ENCODE data around the gene KAT2B. TPM values are rescaled to one million over a fixed set of nuclear protein-coding genes. Genes with fewer than 3 reads are reported as not detected.
A peak's percentile ranks its signal among the peaks of the same experiment; 100 is the strongest.

Gene KAT2B
- total and polyA plus RNA-seq, 3 experiments from 2014 or later = 5.8 to 48.8 (median 48.7) TPM

DNA sequence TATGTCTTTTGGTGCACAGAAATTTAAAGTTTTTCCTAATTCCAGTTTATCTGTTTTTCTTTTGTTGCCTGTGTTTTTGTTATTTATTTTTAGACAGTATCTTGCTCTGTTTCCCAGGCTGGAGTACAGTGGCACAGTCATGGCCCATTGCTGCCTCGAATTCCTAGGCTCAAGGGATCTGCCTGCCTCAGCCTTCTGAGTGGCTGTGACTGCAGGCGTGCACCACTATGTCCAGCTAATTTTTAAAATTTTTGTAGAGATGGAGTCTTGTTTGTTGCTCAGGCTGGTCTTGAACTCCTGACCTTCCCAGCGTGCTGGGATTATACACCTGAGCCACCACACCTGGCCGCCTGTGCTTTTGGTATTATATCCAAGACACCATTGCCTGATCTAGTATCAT is 22.8 kb downstream of the KAT2B start:
- H3K4me3 Mint-ChIP-seq = peak overlapping the region in 2 of 7 donors; percentile 23 to 28
- H3K9me3 Mint-ChIP-seq = no peaks in the 10 kb centered on the region
- peak overlapping the region in 3 of 8 donors; percentile 23 to 33 (median 27) for H3K27ac Mint-ChIP-seq
- no peaks in the 10 kb centered on the region for H3K36me3 ChIP-seq (ENCODE audit: insufficient read depth, low read length)
- no peak for DNase-seq
- H3K4me3 ChIP-seq (ENCODE audit: low read length) = no peak overlapping the region
- peaks cover 0 to 10% (median 3%) of the 10 kb centered on the region in 3 donors for H3K36me3 Mint-ChIP-seq
- no peak overlapping the region for H3K27ac ChIP-seq (ENCODE audit: low read depth, low read length)
- peaks cover 59 to 75% (median 70%) of the 10 kb centered on the region in 3 donors for H3K4me1 Mint-ChIP-seq
- H3K4me1 ChIP-seq (ENCODE audit: insufficient read depth, low read length) = peaks cover 21% of the 10 kb centered on the region
- ChIA-PET POLR2A (no interaction called here), CTCF (no interaction called here)
- no peaks in the 10 kb centered on the region for H3K27me3 ChIP-seq (ENCODE audit: insufficient read depth, low read length, poor library complexity, severe bottlenecking)
- no peaks in the 10 kb centered on the region for H3K9me3 ChIP-seq (ENCODE audit: low read length)
- no peaks in the 10 kb centered on the region for H3K27me3 Mint-ChIP-seq

DNA sequence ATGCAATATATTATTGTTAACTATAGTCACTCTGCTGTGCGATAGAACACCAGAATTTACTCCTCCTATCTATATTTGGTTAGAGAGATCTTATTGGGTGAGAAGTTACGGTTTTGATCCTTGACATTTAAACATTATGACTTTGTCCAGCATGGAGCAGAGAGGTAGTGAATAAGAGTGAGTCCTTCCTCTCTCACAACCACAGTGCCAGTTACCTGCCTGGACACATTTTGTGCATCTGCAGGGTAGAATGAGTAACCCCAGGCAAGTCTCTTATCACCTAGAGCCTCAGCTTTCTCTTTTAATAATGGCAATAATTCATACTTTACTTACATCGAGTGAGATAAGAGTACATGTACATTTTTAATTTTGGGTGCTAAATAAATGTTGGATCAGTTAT is 24.1 kb downstream of the KAT2B start:
- peaks cover 0 to 9% (median 3%) of the 10 kb centered on the region in 3 donors for H3K36me3 Mint-ChIP-seq
- CTCF ChIA-PET = no interaction called here
- no peaks in the 10 kb centered on the region for H3K27me3 Mint-ChIP-seq
- H3K4me3 Mint-ChIP-seq = no peak overlapping the region
- H3K9me3 Mint-ChIP-seq = no peaks in the 10 kb centered on the region
- DNase-seq = no peak
- Histone ChIP-seq H3K36me3 (ENCODE audit: insufficient read depth, low read length) (no peaks in the 10 kb centered on the region), H3K27me3 (ENCODE audit: insufficient read depth, low read length, poor library complexity, severe bottlenecking) (no peaks in the 10 kb centered on the region), H3K9me3 (ENCODE audit: low read length) (no peaks in the 10 kb centered on the region), H3K27ac (ENCODE audit: low read depth, low read length) (no peak overlapping the region), H3K4me3 (ENCODE audit: low read length) (no peak overlapping the region), H3K4me1 (ENCODE audit: insufficient read depth, low read length) (peaks cover 25% of the 10 kb centered on the region)
- H3K4me1 Mint-ChIP-seq = peaks cover 69 to 83% (median 82%) of the 10 kb centered on the region in 3 donors
- peak overlapping the region in 6 of 8 donors; percentile 8 to 81 (median 43) for H3K27ac Mint-ChIP-seq
- POLR2A ChIA-PET = no interaction called here

DNA sequence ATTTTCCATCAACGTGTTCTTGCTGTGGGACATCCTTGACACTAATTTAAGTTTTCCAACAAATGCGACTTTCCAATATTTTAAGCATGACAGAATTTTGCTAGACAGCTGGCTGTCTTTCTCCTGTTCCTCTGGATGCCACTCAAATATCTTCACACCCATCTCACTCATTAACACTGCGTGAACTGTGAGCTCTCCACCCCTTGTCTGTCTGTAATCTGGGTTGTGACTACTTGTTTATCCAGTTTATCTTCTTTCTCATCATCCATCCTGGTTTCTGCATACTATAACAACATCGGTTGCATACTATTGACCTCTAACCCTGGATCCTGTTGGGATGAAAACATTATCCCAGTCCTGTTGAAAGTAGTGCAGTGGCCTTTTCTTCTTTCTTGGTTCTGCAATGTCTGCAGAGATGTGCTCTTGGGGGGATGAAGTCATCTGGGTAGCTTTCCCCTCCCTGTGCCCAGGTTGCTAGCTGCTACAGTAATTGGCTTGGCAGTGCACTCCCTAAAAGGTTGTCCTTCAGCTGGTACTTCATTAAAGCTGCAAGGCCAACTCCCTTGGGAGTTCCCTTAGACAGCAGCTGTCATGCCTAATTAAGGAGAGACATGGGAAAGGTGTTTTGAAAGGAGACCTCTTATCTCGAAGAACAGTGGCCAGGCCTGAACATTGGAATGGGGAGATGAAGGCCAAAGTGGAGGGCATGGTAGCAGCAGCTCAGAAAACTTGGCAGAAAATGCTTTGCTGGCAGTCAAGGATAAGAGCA is 24.7 kb downstream of the KAT2B start:
- no peak overlapping the region for H3K4me3 ChIP-seq (ENCODE audit: low read length)
- H3K27me3 ChIP-seq (ENCODE audit: insufficient read depth, low read length, poor library complexity, severe bottlenecking) = no peaks in the 10 kb centered on the region
- H3K4me3 Mint-ChIP-seq = peak overlapping the region in 2 of 7 donors; percentile 5 to 44
- peaks cover 69 to 83% (median 83%) of the 10 kb centered on the region in 3 donors for H3K4me1 Mint-ChIP-seq
- H3K27ac ChIP-seq (ENCODE audit: low read depth, low read length) = no peak overlapping the region
- H3K27ac Mint-ChIP-seq = peak overlapping the region in 6 of 8 donors; percentile 7 to 83 (median 60)
- H3K36me3 ChIP-seq (ENCODE audit: insufficient read depth, low read length) = no peaks in the 10 kb centered on the region
- peaks cover 0 to 10% (median 4%) of the 10 kb centered on the region in 3 donors for H3K36me3 Mint-ChIP-seq
- H3K27me3 Mint-ChIP-seq = no peaks in the 10 kb centered on the region
- no peak for DNase-seq
- no peaks in the 10 kb centered on the region for H3K9me3 ChIP-seq (ENCODE audit: low read length)
- H3K4me1 ChIP-seq (ENCODE audit: insufficient read depth, low read length) = peaks cover 25% of the 10 kb centered on the region
- CTCF ChIA-PET = no interaction called here
- POLR2A ChIA-PET = no interaction called here
- H3K9me3 Mint-ChIP-seq = no peaks in the 10 kb centered on the region

DNA sequence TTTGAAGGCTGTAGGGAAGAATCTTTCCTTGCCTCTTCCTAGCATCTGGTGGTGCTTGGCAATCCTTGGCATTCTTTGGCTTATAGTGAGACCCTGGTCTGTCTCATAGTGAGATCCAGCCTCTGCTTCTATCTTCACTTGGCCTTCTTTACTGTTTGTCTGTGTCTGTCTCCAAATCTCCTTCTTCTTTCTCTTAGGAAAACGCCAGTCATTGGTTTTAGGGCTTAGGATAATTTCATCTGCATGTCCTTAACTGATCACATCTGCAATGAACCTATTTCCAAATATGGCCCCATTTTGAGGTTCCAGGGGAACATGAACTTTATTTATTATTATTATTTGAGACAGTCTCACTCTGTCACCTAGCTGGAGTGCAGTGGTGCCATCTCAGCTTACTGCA is 25.8 kb downstream of the KAT2B start:
- no peak overlapping the region for H3K27ac ChIP-seq (ENCODE audit: low read depth, low read length)
- H3K27me3 ChIP-seq (ENCODE audit: insufficient read depth, low read length, poor library complexity, severe bottlenecking) = no peaks in the 10 kb centered on the region
- H3K27ac Mint-ChIP-seq = peak overlapping the region in 3 of 8 donors; percentile 0 to 23 (median 1)
- no peaks in the 10 kb centered on the region for H3K9me3 ChIP-seq (ENCODE audit: low read length)
- DNase-seq = no peak
- no peaks in the 10 kb centered on the region for H3K27me3 Mint-ChIP-seq
- no peak overlapping the region for H3K4me3 Mint-ChIP-seq
- H3K36me3 ChIP-seq (ENCODE audit: insufficient read depth, low read length) = peaks cover under 1% of the 10 kb centered on the region
- CTCF ChIA-PET = no interaction called here
- H3K4me3 ChIP-seq (ENCODE audit: low read length) = no peak overlapping the region
- H3K36me3 Mint-ChIP-seq = peaks cover 0 to 9% (median 3%) of the 10 kb centered on the region in 3 donors
- POLR2A ChIA-PET = no interaction called here
- H3K4me1 Mint-ChIP-seq = peaks cover 62 to 74% (median 73%) of the 10 kb centered on the region in 3 donors
- H3K4me1 ChIP-seq (ENCODE audit: insufficient read depth, low read length) = peaks cover 21% of the 10 kb centered on the region
- H3K9me3 Mint-ChIP-seq = no peaks in the 10 kb centered on the region

DNA sequence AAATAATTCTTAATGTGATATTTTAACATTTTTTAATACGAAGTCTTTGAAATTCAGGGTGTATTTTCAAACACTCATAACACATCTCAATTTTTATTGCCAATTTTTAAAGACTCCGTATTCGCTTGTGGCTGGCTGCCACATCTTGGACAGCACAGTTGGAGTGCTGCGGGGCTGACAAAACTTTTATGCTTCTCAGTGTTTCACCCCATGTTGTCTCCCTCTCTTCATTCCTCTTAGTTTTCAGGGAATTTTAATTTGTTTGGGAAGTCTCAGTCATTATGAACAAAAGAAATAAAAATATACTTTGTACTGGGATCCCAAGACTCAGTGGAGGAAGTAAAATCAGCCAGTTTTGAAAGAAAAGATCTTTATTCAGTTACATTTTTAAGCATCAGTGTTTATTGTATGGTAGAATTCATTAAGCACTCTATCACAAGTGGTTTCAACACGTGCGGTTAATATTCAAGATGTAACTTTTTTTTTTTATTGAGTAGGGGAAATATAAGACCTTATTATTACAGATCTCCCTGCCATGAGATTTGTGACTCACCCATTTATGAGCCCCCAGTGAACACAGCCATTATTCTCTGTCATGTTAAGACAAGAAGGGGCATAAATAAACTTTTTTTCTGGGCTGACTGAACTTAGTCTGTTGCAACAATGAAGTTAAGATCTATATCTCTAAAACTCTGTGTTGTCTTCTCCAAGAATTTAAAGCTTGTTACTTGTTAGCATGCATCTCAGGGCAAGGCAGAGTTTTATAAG is 26.8 kb downstream of the KAT2B start:
- no peak overlapping the region for H3K4me3 Mint-ChIP-seq
- H3K27ac Mint-ChIP-seq = peak overlapping the region in 5 of 8 donors; percentile 11 to 42 (median 22)
- H3K27me3 Mint-ChIP-seq = no peaks in the 10 kb centered on the region
- peaks cover 10% of the 10 kb centered on the region for H3K36me3 ChIP-seq (ENCODE audit: insufficient read depth, low read length)
- no peak overlapping the region for H3K4me3 ChIP-seq (ENCODE audit: low read length)
- no peak for DNase-seq
- H3K9me3 ChIP-seq (ENCODE audit: low read length) = no peaks in the 10 kb centered on the region
- ChIA-PET POLR2A (interaction anchor here (0.5 kb wide), 1 partner anchor 200 kb away, joined by 3 read pairs; no protein-coding TSS in a partner anchor), CTCF (no interaction called here)
- H3K27me3 ChIP-seq (ENCODE audit: insufficient read depth, low read length, poor library complexity, severe bottlenecking) = no peaks in the 10 kb centered on the region
- peaks cover 18% of the 10 kb centered on the region for H3K4me1 ChIP-seq (ENCODE audit: insufficient read depth, low read length)
- peaks cover 0 to 18% (median 7%) of the 10 kb centered on the region in 3 donors for H3K36me3 Mint-ChIP-seq
- H3K27ac ChIP-seq (ENCODE audit: low read depth, low read length) = peak overlapping the region; percentile 3
- no peaks in the 10 kb centered on the region for H3K9me3 Mint-ChIP-seq
- H3K4me1 Mint-ChIP-seq = peaks cover 58 to 76% (median 68%) of the 10 kb centered on the region in 3 donors

DNA sequence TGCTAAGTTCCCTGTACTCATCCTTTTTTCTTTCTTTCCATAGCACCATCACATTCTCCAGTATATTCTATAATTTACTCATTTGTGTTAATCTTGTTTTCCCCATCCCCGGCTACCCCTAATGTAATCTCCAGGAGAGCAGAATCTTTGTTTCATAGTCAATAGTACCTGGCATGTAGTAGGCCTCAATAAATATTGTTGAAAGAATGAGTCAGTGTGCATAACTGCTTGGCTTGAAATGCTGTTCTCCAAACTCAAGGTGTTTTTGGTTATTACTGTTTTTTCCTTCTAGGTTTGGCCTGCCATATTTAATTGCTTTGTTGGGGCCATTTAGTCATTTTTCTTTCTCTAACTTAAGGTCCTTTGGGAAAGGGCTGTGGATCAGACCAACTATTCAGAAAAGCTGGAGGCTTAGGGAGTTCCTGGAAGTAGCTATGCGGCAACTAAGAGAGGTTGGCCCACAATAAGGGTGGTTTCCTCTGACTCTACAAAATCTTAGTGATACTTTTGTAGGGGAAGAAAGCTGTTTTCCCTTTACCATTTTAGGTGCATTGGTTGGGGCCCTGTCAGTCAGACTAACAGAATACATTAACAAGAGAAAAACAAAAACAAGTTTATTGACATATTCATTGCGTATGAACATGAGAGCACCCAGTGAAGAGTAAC is 28.4 kb downstream of the KAT2B start:
- H3K9me3 Mint-ChIP-seq = no peaks in the 10 kb centered on the region
- peaks cover 51 to 75% (median 55%) of the 10 kb centered on the region in 3 donors for H3K4me1 Mint-ChIP-seq
- Histone ChIP-seq H3K4me3 (ENCODE audit: low read length) (no peak overlapping the region), H3K9me3 (ENCODE audit: low read length) (no peaks in the 10 kb centered on the region), H3K27me3 (ENCODE audit: insufficient read depth, low read length, poor library complexity, severe bottlenecking) (no peaks in the 10 kb centered on the region), H3K4me1 (ENCODE audit: insufficient read depth, low read length) (peaks cover 18% of the 10 kb centered on the region), H3K36me3 (ENCODE audit: insufficient read depth, low read length) (peaks cover 16% of the 10 kb centered on the region), H3K27ac (ENCODE audit: low read depth, low read length) (no peak overlapping the region)
- H3K4me3 Mint-ChIP-seq = peak overlapping the region in 2 of 7 donors; percentile 12 to 24
- ChIA-PET CTCF (no interaction called here), POLR2A (no interaction called here)
- H3K27ac Mint-ChIP-seq = peak overlapping the region; percentile 23 to 83 (median 64)
- peaks cover 0 to 32% (median 14%) of the 10 kb centered on the region in 3 donors for H3K36me3 Mint-ChIP-seq
- no peak for DNase-seq
- H3K27me3 Mint-ChIP-seq = no peaks in the 10 kb centered on the region

DNA sequence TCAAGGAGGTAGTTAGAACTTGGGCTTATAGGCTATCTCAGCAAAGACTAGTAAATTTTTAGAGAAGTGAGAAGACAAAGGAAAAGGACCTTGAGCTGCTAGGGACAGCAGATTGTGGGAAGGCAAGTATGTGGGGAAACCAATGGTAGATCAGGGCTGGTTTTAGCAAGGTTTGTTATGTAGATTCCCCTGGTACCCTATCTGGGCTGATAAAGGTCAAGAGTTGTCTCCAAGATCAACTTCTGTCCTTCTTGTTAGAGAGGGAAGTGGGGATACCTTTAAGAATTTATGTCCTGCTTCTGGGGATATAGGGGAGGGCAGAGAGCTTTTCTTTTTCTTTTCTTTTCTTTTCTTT is 28.9 kb downstream of the KAT2B start:
- H3K36me3 Mint-ChIP-seq = peaks cover 0 to 37% (median 14%) of the 10 kb centered on the region in 3 donors
- no peaks in the 10 kb centered on the region for H3K9me3 Mint-ChIP-seq
- H3K27ac Mint-ChIP-seq = peak overlapping the region in 7 of 8 donors; percentile 5 to 83 (median 24)
- POLR2A ChIA-PET = no interaction called here
- Histone ChIP-seq H3K4me1 (ENCODE audit: insufficient read depth, low read length) (peaks cover 13% of the 10 kb centered on the region), H3K36me3 (ENCODE audit: insufficient read depth, low read length) (peaks cover 16% of the 10 kb centered on the region), H3K4me3 (ENCODE audit: low read length) (no peak overlapping the region), H3K27ac (ENCODE audit: low read depth, low read length) (no peak overlapping the region), H3K9me3 (ENCODE audit: low read length) (no peaks in the 10 kb centered on the region), H3K27me3 (ENCODE audit: insufficient read depth, low read length, poor library complexity, severe bottlenecking) (no peaks in the 10 kb centered on the region)
- no peak overlapping the region for H3K4me3 Mint-ChIP-seq
- H3K27me3 Mint-ChIP-seq = no peaks in the 10 kb centered on the region
- CTCF ChIA-PET = no interaction called here
- peaks cover 46 to 70% (median 50%) of the 10 kb centered on the region in 3 donors for H3K4me1 Mint-ChIP-seq
- no peak for DNase-seq
